Stimulated activated CD8-positive, alpha-beta memory T cell treated with anti-CD3 and anti-CD28 coated beads, Interleukin-12 subunit alpha, Interleukin-12 subunit beta, amount 100 ng/mL, for 24 hours (primary cell): ENCODE measurements around the gene SEPSECS.

ENCODE experiments used
- DNase-seq: peaks from one replicate; pipeline ENCODE4 v3.0.0-alpha.2; 2020; ENCODE audit errors: extremely low read depth

Gene SEPSECS

GRCh38 chr4:25155947-25156346 lies 4.3 kb downstream of the SEPSECS start:
- no peak for DNase-seq

DNA sequence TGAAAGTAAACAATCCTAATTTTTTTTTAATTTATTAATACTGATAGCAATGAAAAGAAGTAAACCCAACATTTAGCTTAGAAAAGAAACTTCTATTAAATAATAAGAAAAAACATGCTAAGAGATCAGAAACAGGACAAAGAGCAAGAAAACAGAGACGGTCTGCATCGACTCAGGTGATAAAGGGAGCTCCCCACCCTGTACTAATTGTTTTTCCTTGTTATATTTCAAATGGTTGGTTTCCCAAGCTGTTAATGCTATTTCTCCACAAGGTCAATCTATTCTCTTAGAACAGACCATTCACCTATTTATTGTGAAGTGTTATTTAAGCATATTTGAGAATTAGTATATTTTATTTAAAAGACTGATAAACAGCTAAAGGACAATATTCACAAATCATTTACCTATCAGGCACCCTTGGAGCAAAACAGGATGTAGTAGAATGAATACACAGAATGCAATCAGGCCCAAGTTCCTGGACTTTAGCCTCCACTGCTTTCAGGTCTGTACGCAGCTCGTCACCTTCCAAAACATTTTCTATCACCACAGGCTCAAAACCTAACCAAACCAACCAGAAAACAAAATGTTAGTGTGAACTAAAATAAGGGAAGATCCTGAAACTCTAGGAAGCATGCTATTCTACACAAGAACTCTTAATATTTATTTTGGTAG lies 5.5 kb downstream of the SEPSECS start:
- no peak for DNase-seq

- DNase-seq = no peak
Measured at GRCh38 chr4:25146076-25146475, 14.2 kb downstream of the SEPSECS start.

DNA sequence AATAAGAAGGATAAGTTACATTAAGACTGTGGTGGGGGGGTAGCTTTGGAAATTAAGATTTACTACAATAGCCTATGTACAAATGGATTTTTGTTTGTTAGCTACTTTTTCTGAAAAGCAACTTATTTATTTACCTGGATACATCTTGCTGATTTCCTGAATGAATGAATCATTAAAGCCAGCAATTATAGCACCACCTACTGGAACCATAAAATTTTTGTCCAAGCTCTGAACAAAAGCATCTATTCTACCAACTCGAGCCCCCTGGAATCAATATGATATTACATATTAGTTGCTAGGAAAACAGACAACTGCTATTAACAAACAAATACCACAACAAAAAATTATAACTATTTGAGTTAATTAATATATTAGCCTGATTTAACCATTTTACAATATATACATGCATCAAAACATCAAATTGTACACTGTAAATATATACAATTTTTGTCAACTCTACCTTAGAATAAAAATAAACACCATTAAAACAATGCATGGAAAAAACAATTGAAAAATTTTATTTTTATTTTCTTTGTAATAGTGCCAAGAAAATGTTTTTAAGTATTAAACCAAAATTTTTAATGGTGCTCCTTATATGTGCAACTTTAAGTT lies 15.3 kb downstream of the SEPSECS start:
- no peak for DNase-seq

DNA sequence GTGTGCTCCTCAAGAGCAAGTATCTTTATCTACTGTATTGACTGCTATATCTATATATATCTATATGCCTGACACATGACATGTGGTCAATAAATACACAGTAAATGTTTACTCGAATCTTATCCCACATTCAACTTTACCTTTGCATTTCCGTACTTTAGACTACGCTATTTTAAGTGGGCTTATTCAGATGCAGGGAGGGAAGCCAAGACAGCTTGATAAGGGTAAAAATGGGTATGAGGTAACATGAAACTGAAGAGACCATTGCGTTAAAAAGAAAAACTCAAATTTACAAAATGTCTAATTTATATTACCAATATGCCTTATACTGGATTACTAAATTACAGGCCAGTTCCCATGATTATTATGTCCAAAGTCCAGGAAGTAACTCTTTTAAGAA lies 17.8 kb downstream of the SEPSECS start:
- no peak for DNase-seq

DNA sequence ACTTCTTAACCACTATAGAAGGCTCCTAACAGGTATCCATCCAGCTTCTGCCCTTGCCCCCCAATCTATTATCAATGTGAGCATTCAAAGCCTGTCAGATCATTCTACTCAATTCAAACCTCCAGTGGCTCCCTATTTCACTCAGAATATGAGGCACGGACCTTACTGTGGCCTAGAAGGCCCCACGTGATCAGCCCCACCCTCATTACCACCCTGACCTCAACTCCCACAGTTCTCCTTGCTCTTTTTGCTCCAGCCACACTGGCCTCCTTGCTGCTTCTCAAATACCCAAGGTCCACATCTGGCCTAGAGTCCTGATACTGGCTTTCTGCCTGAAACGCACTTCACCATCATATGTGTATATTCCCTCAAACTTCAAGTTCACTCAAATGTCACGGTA lies 18.7 kb downstream of the SEPSECS start:
- no peak for DNase-seq

- DNase-seq = no peak
Measured at GRCh38 chr4:25133132-25133531, 27.1 kb downstream of the SEPSECS start.

DNA sequence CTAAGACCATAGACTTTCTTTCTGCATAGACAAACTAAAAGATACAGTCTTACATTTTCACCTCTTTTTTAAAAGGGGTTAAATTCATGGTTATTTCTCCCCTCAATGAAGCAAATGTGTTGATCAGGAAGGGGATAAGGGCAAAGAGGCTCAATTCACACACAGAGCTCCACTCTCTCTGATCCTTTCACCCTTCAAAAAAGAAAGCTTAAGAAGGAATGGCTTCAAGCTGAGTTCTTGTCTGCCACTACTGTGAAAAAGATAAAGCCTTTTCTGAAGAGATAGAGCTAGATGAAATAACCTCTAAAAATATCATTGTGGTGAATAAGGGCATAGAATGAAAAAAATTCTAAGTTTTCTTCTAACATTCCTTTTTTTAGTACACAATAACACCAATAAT lies 28.3 kb downstream of the SEPSECS start:
- DNase-seq = no peak

GRCh38 chr4:25131381-25131780 lies 28.9 kb downstream of the SEPSECS start:
- DNase-seq = no peak

DNA sequence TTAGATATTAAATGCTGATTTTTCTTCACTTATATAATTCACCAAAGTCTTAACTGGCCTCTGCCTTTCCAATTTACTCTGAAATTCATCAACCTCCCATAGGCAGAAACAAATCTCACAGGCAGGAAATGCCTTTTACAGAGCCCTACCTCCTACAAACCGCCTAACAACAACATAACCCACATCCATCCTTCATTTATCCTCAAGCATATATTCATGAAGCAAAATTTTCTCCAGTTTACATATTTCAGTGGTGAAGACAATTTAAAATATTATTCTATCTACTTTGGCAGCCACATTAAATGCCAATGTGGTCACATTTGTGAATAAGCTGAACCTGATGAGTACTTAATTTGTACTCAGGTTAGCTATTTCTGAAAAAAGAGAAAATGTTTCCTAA lies 30.3 kb downstream of the SEPSECS start:
- no peak for DNase-seq

- no peak for DNase-seq
Measured at GRCh38 chr4:25128671-25129070, 31.6 kb downstream of the SEPSECS start.

GRCh38 chr4:25123236-25123635 lies 37.0 kb downstream of the SEPSECS start:
- DNase-seq = no peak

- no peak for DNase-seq
Measured at GRCh38 chr4:25120146-25120940, 39.9 kb downstream of the SEPSECS start.

DNA sequence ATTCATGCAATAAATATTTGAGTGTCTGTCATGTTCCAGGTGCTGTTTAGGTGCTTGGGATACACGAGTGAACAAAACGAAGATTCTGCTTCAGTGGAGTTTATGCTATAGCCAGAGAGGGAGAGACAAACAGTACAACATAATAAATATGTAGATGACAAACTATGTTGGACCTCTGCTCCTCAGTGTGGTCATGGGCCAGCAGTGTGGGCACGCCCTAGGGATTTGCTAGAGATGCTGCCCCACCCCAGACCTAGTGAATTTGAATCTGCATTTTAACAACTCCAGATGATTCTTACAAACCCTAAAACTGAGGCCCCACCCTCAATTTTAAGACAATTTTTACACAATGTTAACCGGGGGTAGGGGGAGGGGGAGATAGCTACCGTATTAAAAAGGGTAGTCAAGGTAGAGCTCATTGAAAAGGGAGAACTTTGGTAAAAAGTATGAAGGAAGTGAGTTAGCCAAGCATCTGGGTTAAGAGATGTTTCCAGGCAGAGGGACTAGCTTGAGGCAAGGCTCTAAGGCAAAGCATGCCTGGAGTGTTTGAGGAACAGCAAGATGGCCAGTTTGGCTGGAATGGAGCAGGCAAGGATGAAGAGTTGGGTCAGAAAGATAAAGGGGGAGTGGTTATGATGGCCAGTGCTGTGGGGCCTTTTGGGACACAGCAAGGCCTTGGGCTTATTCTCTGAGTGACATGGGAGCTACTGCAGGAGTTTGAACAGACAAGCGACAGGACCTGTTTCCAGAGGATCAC lies 42.4 kb downstream of the SEPSECS start:
- DNase-seq = no peak

- no peak for DNase-seq
Measured at GRCh38 chr4:25117274-25117673, 43.0 kb downstream of the SEPSECS start.

DNA sequence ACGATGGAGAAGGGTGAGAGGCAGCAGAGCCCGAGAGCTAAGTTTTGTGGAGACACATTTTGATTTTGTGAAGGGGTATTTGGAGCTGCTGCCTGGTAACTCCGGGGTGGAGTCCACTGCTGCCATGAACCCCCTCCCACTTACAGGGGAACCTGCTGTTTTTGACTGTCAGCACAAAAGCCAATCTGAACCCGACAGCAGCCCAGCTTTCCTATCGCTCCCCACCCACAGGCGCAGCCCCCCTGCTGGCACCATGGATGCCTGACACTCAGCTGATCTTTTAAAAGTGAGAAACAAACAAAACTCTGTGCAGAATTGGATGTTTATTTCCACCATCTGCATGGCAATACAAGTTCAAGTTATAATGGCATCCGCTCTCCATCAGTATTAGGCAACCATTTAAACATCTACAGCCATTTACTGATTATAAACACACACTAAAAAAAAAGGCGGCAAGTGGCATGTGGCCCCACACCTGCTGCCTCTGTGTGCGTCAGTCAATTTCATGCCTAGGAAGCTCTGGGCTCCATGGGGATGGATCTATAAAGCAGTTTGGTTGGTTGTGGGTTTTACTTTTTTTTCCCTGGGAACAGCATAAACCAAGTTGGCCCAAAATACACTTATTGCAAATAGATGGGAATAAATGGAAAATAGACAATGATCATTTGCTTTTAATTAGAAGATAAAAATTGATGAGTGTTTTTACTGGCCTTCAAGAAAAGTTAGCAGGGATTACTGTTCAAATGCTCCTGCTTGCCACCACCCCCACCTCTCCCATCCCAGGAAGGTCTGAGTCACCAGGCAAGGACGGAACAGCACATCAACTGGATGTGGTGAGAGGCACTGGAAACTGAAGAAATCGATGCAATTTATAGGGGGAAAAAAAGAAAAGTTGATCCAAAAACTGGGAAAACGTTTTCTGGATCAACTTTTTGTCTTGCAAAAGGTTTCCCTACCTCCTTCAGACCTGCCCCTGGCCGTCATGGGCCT lies 46.0 kb downstream of the SEPSECS start:
- DNase-seq = no peak

- DNase-seq = no peak
Measured at GRCh38 chr4:25112995-25113380, 47.3 kb downstream of the SEPSECS start.

GRCh38 chr4:25112366-25112994 lies 47.8 kb downstream of the SEPSECS start:
- no peak for DNase-seq

DNA sequence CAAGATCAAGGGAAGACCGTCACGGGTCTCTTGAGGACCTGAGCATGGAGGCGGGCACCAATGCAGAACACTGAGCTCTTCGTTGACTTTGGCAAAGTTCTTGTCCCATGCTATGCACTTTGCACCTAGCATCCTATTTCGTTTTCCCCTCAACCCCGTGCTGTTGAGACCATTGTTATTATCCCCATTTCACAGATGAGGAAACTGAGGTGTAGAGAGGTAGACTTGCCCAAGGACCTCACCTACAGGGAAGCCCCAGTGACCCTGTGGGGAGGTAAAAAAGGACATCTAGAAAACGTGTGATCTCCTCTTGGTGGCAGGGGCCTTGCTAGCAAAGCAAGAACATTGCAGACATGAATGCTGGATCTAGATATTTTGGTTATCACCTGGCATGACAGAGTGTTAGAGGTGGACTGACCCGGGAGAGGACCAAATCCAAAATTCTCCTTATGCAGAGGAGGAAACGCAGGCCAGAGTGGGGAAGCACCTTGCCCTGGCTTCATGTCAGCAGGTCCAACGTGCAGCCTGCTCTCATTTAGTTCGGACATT lies 48.5 kb downstream of the SEPSECS start:
- DNase-seq = no peak
